ENCODE measurements around the gene ALDH7A1. TPM values are rescaled to one million over a fixed set of nuclear protein-coding genes. Genes with fewer than 3 reads are reported as not detected.
"Not testable (repeated sequence)": the region's sequence is repeated elsewhere in the genome, so short reads cannot be mapped to it uniquely, and the experiment has no call there.

The ALDH7A1 gene
- total RNA-seq, 2 donors from 2014 or later, result 2.4 to 3.3 TPM

GRCh38 chr5:126605525-126605924 is 10.5 kb upstream of the ALDH7A1 start:
- H3K27ac Mint-ChIP-seq, result peak overlapping the region; percentile 44
- no peaks in the 10 kb centered on the region for H3K9me3 Mint-ChIP-seq
- H3K27me3 Mint-ChIP-seq, result no peaks in the 10 kb centered on the region
- H3K4me3 Mint-ChIP-seq, result peak overlapping the region; percentile 46
- peaks cover 12% of the 10 kb centered on the region for H3K4me1 Mint-ChIP-seq
- peaks cover 88% of the 10 kb centered on the region for H3K36me3 Mint-ChIP-seq (ENCODE audit: low read depth)
- ATAC-seq (replicated peaks), result no peak

GRCh38 chr5:126603402-126603991 is 8.5 kb upstream of the ALDH7A1 start:
- H3K9me3 Mint-ChIP-seq, result no peaks in the 10 kb centered on the region
- peak overlapping the region; percentile 13 for H3K4me3 Mint-ChIP-seq
- H3K4me1 Mint-ChIP-seq, result peaks cover 12% of the 10 kb centered on the region

GRCh38 chr5:126600631-126601511 is 5.9 kb upstream of the ALDH7A1 start, which contains the start of gene PHAX:
PHAX (plus strand) TSS chr5:126600947; CDS start chr5:126600963, 16 bp downstream.
- Mint-ChIP-seq H3K4me1 (peaks cover 9% of the 10 kb centered on the region), H3K36me3 (ENCODE audit: low read depth) (peaks cover 42% of the 10 kb centered on the region), H3K27ac (peak within 1 kb of the TSS; percentile 70), H3K9me3 (no peaks in the 10 kb centered on the region), H3K4me3 (peak within 1 kb of the TSS; percentile 71), H3K27me3 (no peaks in the 10 kb centered on the region)
- peak; percentile 96 for ATAC-seq (replicated peaks)

More at GRCh38 chr5:126603402-126603991, 8.5 kb upstream of the ALDH7A1 start:
- ATAC-seq (replicated peaks), result no peak
- peaks cover 67% of the 10 kb centered on the region for H3K36me3 Mint-ChIP-seq (ENCODE audit: low read depth)
- H3K27me3 Mint-ChIP-seq, result no peaks in the 10 kb centered on the region
- no peak overlapping the region for H3K27ac Mint-ChIP-seq

GRCh38 chr5:126599971-126600630 is 5.1 kb upstream of the ALDH7A1 start:
- not testable (repeated sequence) for H3K9me3 Mint-ChIP-seq; H3K4me1 Mint-ChIP-seq; ATAC-seq (replicated peaks); H3K27me3 Mint-ChIP-seq
- H3K4me3 Mint-ChIP-seq, result peak overlapping the region; percentile 71
- H3K36me3 Mint-ChIP-seq (ENCODE audit: low read depth), result peaks cover 34% of the 10 kb centered on the region
- peak overlapping the region; percentile 70 for H3K27ac Mint-ChIP-seq

GRCh38 chr5:126599499-126599898 is 4.5 kb upstream of the ALDH7A1 start:
- Mint-ChIP-seq H3K36me3 (ENCODE audit: low read depth) (peaks cover 28% of the 10 kb centered on the region), H3K9me3 (no peaks in the 10 kb centered on the region), H3K27ac (no peak overlapping the region), H3K4me3 (no peak overlapping the region), H3K4me1 (peaks cover 7% of the 10 kb centered on the region), H3K27me3 (no peaks in the 10 kb centered on the region)
- no peak for ATAC-seq (replicated peaks)

- Mint-ChIP-seq H3K27me3 (peaks cover 11% of the 10 kb centered on the region), H3K4me3 (no peak overlapping the region), H3K36me3 (ENCODE audit: low read depth) (peaks cover 6% of the 10 kb centered on the region), H3K9me3 (no peaks in the 10 kb centered on the region), H3K27ac (no peak overlapping the region), H3K4me1 (peaks cover 7% of the 10 kb centered on the region)
- ATAC-seq (replicated peaks), result no peak
Measured at GRCh38 chr5:126597156-126597555, 2.1 kb upstream of the ALDH7A1 start.

GRCh38 chr5:126595486-126596083 is 566 bp upstream of the ALDH7A1 start:
- H3K9me3 Mint-ChIP-seq, result no peaks in the 10 kb centered on the region
- peak overlapping the region; percentile 84 for H3K4me3 Mint-ChIP-seq
- H3K4me1 Mint-ChIP-seq, result peaks cover 7% of the 10 kb centered on the region
- peaks cover 11% of the 10 kb centered on the region for H3K27me3 Mint-ChIP-seq
- peak overlapping the region; percentile 33 for H3K27ac Mint-ChIP-seq
- no peak for ATAC-seq (replicated peaks)
- no peaks in the 10 kb centered on the region for H3K36me3 Mint-ChIP-seq (ENCODE audit: low read depth)

GRCh38 chr5:126591549-126591948 is 3.5 kb downstream of the ALDH7A1 start:
- no peak for ATAC-seq (replicated peaks)
- H3K4me3 Mint-ChIP-seq, result no peak overlapping the region
- H3K27me3 Mint-ChIP-seq, result peaks cover 11% of the 10 kb centered on the region

GRCh38 chr5:126589536-126590297 is 5.3 kb downstream of the ALDH7A1 start:
- Mint-ChIP-seq H3K27ac (no peak overlapping the region), H3K27me3 (peaks cover 14% of the 10 kb centered on the region), H3K4me1 (peaks cover 7% of the 10 kb centered on the region), H3K36me3 (ENCODE audit: low read depth) (no peaks in the 10 kb centered on the region), H3K9me3 (no peaks in the 10 kb centered on the region), H3K4me3 (no peak overlapping the region)
- no peak for ATAC-seq (replicated peaks)

More at GRCh38 chr5:126591549-126591948, 3.5 kb downstream of the ALDH7A1 start:
- no peak overlapping the region for H3K27ac Mint-ChIP-seq
- peaks cover 7% of the 10 kb centered on the region for H3K4me1 Mint-ChIP-seq
- no peaks in the 10 kb centered on the region for H3K36me3 Mint-ChIP-seq (ENCODE audit: low read depth)
- no peaks in the 10 kb centered on the region for H3K9me3 Mint-ChIP-seq

GRCh38 chr5:126587551-126588390 is 7.2 kb downstream of the ALDH7A1 start:
- Mint-ChIP-seq H3K36me3 (ENCODE audit: low read depth) (no peaks in the 10 kb centered on the region), H3K9me3 (no peaks in the 10 kb centered on the region), H3K27ac (no peak overlapping the region), H3K4me3 (no peak overlapping the region), H3K27me3 (peaks cover 6% of the 10 kb centered on the region), H3K4me1 (no peaks in the 10 kb centered on the region)
- no peak for ATAC-seq (replicated peaks)

GRCh38 chr5:126583761-126584160 is 11.3 kb downstream of the ALDH7A1 start:
- ATAC-seq (replicated peaks), result no peak
- peaks cover 6% of the 10 kb centered on the region for H3K27me3 Mint-ChIP-seq
- H3K4me3 Mint-ChIP-seq, result no peak overlapping the region
- H3K4me1 Mint-ChIP-seq, result no peaks in the 10 kb centered on the region
- H3K36me3 Mint-ChIP-seq (ENCODE audit: low read depth), result no peaks in the 10 kb centered on the region
- H3K27ac Mint-ChIP-seq, result no peak overlapping the region
- H3K9me3 Mint-ChIP-seq, result no peaks in the 10 kb centered on the region

GRCh38 chr5:126579716-126580115 is 15.3 kb downstream of the ALDH7A1 start:
- H3K36me3 Mint-ChIP-seq (ENCODE audit: low read depth), result no peaks in the 10 kb centered on the region
- no peak overlapping the region for H3K27ac Mint-ChIP-seq
- H3K4me1 Mint-ChIP-seq, result no peaks in the 10 kb centered on the region
- H3K9me3 Mint-ChIP-seq, result no peaks in the 10 kb centered on the region
- no peak for ATAC-seq (replicated peaks)
- no peak overlapping the region for H3K4me3 Mint-ChIP-seq
- H3K27me3 Mint-ChIP-seq, result peaks cover 3% of the 10 kb centered on the region

GRCh38 chr5:126577415-126577814 is 17.6 kb downstream of the ALDH7A1 start:
- Mint-ChIP-seq H3K36me3 (ENCODE audit: low read depth) (no peaks in the 10 kb centered on the region), H3K27me3 (no peaks in the 10 kb centered on the region), H3K4me3 (no peak overlapping the region), H3K4me1 (no peaks in the 10 kb centered on the region), H3K9me3 (no peaks in the 10 kb centered on the region), H3K27ac (no peak overlapping the region)
- no peak for ATAC-seq (replicated peaks)
